ENCODE results near the gene SHC2. TPM values are rescaled to one million over a fixed set of nuclear protein-coding genes. Genes with fewer than 3 reads are reported as not detected.

The SHC2 gene
- total RNA-seq, 1 experiment from 2014 or later: 2.4 TPM

GRCh38 chr19:458091-459042 lies 2.5 kb downstream of the SHC2 start:
- Mint-ChIP-seq H3K27ac (ENCODE audit: unreplicated experiment) (no peak overlapping the region), H3K9me3 (ENCODE audit: unreplicated experiment) (no peaks in the 10 kb centered on the region), H3K4me3 (ENCODE audit: unreplicated experiment) (no peak overlapping the region), H3K27me3 (ENCODE audit: insufficient read depth, unreplicated experiment) (no peaks in the 10 kb centered on the region), H3K4me1 (ENCODE audit: low read depth, unreplicated experiment) (no peaks in the 10 kb centered on the region), H3K36me3 (ENCODE audit: insufficient read depth, unreplicated experiment) (no peaks in the 10 kb centered on the region)
- no peak for TF ChIP-seq CTCF (IDR thresholded peaks at IDR 0.05; ENCODE audit: insufficient read depth in 1 of 2, low read depth in 1 of 2, low read length in 1 of 2, severe bottlenecking in 1 of 2, unreplicated experiment in 1 of 2)
- POLR2A ChIA-PET: no interaction called here
- no TSS peak for BruUV-seq (replicated peaks)
- intact Hi-C loops (cut with micrococcal nuclease; ENCODE audit: unreplicated experiment): no loop called here
- H3K4me3 ChIP-seq (ENCODE audit: low read depth, low read length): no peak overlapping the region
- H3K36me3 ChIP-seq (ENCODE audit: control insufficient read depth, insufficient read depth, low read length): no peaks in the 10 kb centered on the region
- no peaks in the 10 kb centered on the region for H3K9me3 ChIP-seq
- DNase-seq: no peak
- CTCF ChIA-PET: no interaction called here
- H3K4me1 ChIP-seq: no peaks in the 10 kb centered on the region
- H3K27me3 ChIP-seq (replicated peaks; ENCODE audit: control insufficient read depth, insufficient read depth, low read length): no peaks in the 10 kb centered on the region

GRCh38 chr19:457636-458035 lies 3.2 kb downstream of the SHC2 start:
- H3K4me3 Mint-ChIP-seq (ENCODE audit: unreplicated experiment): no peak overlapping the region
- no TSS peak for BruUV-seq (replicated peaks)
- CTCF ChIA-PET: no interaction called here
- POLR2A ChIA-PET: no interaction called here
- Histone ChIP-seq H3K9me3 (no peaks in the 10 kb centered on the region), H3K4me3 (ENCODE audit: low read depth, low read length) (no peak overlapping the region), H3K36me3 (ENCODE audit: control insufficient read depth, insufficient read depth, low read length) (no peaks in the 10 kb centered on the region), H3K27me3 (replicated peaks; ENCODE audit: control insufficient read depth, insufficient read depth, low read length) (no peaks in the 10 kb centered on the region), H3K4me1 (no peaks in the 10 kb centered on the region)
- no peaks in the 10 kb centered on the region for H3K9me3 Mint-ChIP-seq (ENCODE audit: unreplicated experiment)
- DNase-seq: no peak
- TF ChIP-seq CTCF (IDR thresholded peaks at IDR 0.05; ENCODE audit: insufficient read depth in 1 of 2, low read depth in 1 of 2, low read length in 1 of 2, severe bottlenecking in 1 of 2, unreplicated experiment in 1 of 2): no peak
- no peaks in the 10 kb centered on the region for H3K27me3 Mint-ChIP-seq (ENCODE audit: insufficient read depth, unreplicated experiment)
- no peaks in the 10 kb centered on the region for H3K36me3 Mint-ChIP-seq (ENCODE audit: insufficient read depth, unreplicated experiment)
- no peak overlapping the region for H3K27ac Mint-ChIP-seq (ENCODE audit: unreplicated experiment)
- no peaks in the 10 kb centered on the region for H3K4me1 Mint-ChIP-seq (ENCODE audit: low read depth, unreplicated experiment)
- intact Hi-C loops (cut with micrococcal nuclease; ENCODE audit: unreplicated experiment): no loop called here

- no peak for DNase-seq
- intact Hi-C loops (cut with micrococcal nuclease; ENCODE audit: unreplicated experiment): no loop called here
- H3K9me3 ChIP-seq: 0 out of 2 replicates have a peak, but pooled peaks cover 2% of the 10 kb centered on the region
- TF ChIP-seq CTCF (IDR thresholded peaks at IDR 0.05; ENCODE audit: insufficient read depth in 1 of 2, low read depth in 1 of 2, low read length in 1 of 2, severe bottlenecking in 1 of 2, unreplicated experiment in 1 of 2): no peak
- no peak overlapping the region for H3K27ac Mint-ChIP-seq (ENCODE audit: unreplicated experiment)
- no peaks in the 10 kb centered on the region for H3K27me3 Mint-ChIP-seq (ENCODE audit: insufficient read depth, unreplicated experiment)
- H3K4me3 Mint-ChIP-seq (ENCODE audit: unreplicated experiment): no peak overlapping the region
- no peaks in the 10 kb centered on the region for H3K4me1 ChIP-seq
- H3K4me3 ChIP-seq (ENCODE audit: low read depth, low read length): no peak overlapping the region
- ChIA-PET CTCF (no interaction called here), POLR2A (no interaction called here)
- no peaks in the 10 kb centered on the region for H3K9me3 Mint-ChIP-seq (ENCODE audit: unreplicated experiment)
- H3K4me1 Mint-ChIP-seq (ENCODE audit: low read depth, unreplicated experiment): no peaks in the 10 kb centered on the region
- no peaks in the 10 kb centered on the region for H3K27me3 ChIP-seq (replicated peaks; ENCODE audit: control insufficient read depth, insufficient read depth, low read length)
- no peaks in the 10 kb centered on the region for H3K36me3 Mint-ChIP-seq (ENCODE audit: insufficient read depth, unreplicated experiment)
- H3K36me3 ChIP-seq (ENCODE audit: control insufficient read depth, insufficient read depth, low read length): no peaks in the 10 kb centered on the region
- BruUV-seq (replicated peaks): no TSS peak
Observed at GRCh38 chr19:456547-457110, 4.2 kb downstream of the SHC2 start.
